ENCODE data around the gene UBL3.

UBL3 gene

GRCh38 chr13:29805994-29806979 lies 44.1 kb downstream of the UBL3 start:
- DNase-seq = no peak

- no peak for DNase-seq
These were observed 47.2 kb downstream of the UBL3 start for GRCh38 chr13:29803221-29803620.

GRCh38 chr13:29802621-29803020 lies 47.8 kb downstream of the UBL3 start:
- DNase-seq = no peak

GRCh38 chr13:29801737-29802305 lies 48.6 kb downstream of the UBL3 start:
- DNase-seq = no peak

GRCh38 chr13:29801102-29801501 lies 49.3 kb downstream of the UBL3 start:
- DNase-seq = no peak

DNA sequence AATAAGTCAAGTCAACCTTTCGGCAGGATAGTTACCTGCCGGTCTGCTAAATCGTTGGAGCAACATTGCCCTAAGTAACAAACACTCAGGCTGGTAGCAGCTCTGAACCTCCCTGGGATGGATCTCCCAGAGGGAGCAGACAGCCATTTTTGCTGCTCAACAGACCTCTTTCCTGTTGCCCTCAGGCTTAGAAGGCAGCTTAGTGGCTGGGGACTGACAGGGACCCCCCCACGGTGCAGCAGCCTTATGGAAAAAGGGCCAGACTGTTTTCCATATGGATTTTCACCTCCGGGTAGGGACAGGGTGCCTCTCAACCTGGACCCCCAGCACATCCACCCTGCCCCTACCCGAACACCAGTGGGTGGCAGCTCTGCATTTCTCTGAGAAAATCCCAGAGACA lies 49.7 kb downstream of the UBL3 start:
- no peak for DNase-seq

- no peak for DNase-seq
These were observed 51.4 kb downstream of the UBL3 start for GRCh38 chr13:29799041-29799440.

DNA sequence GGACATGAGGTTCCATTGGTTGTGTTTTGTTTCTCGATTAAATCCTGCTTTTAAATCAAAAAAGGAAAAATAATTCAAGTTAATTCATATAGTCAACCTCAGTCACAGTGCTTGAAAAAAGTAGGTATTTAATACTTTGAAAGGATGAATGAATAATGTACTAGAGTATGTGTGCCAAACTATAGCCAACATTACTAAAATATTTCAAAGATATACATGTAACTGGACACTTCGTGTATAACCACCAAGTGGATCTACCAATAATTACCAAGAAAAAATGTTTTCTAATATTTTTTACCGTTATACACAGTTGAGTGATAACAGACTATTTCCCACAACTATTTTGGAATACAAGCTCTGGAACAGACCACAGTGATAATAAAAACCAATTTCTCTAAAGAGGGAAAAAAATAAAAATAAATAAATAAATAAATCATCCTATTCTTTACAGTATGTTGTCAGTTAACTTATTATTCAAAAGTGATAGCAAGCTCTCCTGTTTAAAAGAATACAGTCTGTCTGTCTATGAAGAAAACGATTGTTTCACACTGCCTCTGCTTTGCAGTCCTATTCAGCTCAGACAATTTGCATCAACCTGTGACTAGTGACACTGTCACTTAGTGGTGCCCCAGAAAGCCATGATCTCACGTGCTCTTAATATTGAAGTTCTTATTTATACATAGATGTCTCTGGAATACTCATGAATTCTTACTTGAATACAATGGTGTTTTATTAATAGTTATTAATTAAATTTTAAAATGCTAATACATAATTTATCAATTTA lies 58.2 kb downstream of the UBL3 start:
- no peak for DNase-seq

- DNase-seq = no peak
These were observed 58.9 kb downstream of the UBL3 start for GRCh38 chr13:29791508-29791907.

- DNase-seq = no peak
These were observed 63.7 kb downstream of the UBL3 start for GRCh38 chr13:29786698-29787097.

DNA sequence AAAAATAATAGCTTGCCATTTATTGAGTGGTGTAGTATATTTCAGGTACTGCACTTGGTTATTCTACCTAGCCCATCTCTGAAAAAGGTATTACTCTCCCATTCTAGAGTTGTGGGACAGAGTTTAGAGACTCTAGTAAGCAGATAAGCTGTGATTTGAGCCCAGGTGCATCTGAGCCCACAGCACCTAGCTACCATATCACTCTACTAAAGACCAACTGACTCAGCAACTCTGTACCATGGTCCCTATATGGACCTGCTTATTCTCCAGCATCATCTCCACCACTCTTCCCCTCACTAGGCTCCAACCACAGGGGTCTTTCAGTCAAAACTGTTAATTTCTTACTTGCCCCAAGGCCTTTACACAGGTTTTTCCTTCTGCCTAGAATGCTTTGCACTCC lies 64.4 kb downstream of the UBL3 start:
- DNase-seq = no peak

DNA sequence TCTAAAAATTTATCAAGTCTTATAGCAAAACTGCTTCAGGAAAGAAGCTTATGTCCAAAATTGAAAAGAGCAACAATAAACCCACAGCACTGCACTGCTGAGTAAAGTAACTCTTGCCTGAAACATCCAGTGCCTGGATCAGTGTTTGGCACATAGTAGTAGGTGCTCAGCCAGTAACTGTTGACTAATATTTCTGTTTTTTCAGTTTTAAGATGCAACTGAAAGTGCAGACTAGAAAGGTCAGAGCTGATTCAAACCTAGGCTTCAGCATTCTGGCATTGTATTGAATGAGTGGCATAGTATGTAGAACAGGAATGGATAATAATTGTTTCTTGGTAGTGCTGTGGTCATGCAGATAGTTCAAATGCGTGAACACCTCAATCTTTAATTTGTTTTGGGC lies 67.6 kb downstream of the UBL3 start:
- DNase-seq = no peak

- no peak for DNase-seq
These were observed 75.6 kb downstream of the UBL3 start for GRCh38 chr13:29774830-29775229.

- peak; percentile 58 for DNase-seq
These were observed 79.2 kb downstream of the UBL3 start for GRCh38 chr13:29771247-29771646.

DNA sequence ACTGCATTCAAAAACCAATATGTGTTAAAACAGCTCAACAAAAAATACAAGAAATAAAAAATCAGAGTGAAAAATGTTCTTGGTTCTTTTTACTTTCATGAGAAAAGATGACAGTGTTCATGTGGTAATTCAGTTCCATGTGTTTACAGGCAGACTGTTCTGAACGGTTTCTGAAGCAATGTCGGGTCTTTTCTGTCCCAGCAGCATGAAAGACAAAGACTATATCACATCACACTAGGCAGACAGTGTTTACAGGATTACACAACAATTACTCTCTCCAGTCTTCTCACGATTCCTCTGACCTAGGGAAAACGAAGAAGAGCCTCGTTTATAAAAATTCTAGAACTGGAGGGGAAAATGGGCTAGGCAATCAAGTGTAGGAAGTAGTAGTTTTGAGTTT lies 83.4 kb downstream of the UBL3 start:
- no peak for DNase-seq

- DNase-seq = peak; percentile 78
These were observed 86.8 kb downstream of the UBL3 start for GRCh38 chr13:29763436-29764180.

GRCh38 chr13:29761815-29762214 lies 88.6 kb downstream of the UBL3 start:
- DNase-seq = no peak

- no peak for DNase-seq
These were observed 89.3 kb downstream of the UBL3 start for GRCh38 chr13:29761160-29761559.

- DNase-seq = no peak
These were observed 89.9 kb downstream of the UBL3 start for GRCh38 chr13:29760544-29760943.

DNA sequence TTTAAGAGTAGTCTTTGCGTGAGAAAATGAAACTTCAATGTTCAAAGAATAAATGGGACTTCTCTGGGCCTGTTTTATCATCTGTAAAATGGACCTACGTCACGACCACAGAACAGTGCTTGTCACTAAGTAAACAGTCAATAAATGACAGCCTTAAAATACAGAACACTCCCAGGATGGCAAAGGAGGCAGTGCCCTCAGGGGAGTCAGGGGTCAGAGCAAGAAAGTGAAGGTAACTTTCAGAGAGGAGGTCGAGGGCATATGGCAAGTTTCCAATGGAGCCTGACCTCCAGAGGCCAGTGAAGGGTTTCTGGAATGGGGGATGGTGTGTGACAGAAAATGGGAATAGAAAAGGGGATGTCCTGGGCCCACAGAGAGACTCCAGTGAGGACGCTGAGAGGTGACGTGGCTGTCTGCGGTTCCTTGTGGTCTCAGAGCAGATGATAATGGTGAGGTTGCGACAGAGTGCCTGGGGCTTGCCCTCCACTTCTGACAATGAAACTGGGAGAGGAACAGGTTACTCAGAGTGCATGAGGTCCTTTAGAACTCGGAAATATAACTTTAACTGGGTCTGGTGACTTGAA lies 91.8 kb downstream of the UBL3 start:
- peak; percentile 36 for DNase-seq

DNA sequence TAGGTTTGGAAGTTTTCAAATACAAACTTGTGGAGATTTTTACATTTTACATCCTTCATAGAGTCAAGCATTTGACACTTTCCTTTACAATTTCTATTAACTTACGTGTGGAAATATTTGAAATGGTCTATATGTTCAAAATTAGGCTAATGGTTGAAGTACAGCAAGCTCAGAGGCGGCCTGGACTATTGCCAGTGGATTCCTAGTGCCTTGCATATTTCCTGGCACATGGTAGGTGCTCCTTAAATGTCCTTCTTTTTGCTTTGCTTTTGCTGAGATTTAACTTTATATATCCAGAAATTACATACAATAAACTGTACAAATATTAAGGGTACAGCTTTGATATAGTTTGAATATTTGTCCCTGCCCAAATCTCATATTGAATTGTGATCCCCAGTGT lies 93.9 kb downstream of the UBL3 start:
- no peak for DNase-seq

- DNase-seq = peak; percentile 42
These were observed 96.0 kb downstream of the UBL3 start for GRCh38 chr13:29754473-29754806.
